ENCODE results near the gene TSHZ1. TPM values are rescaled to one million over a fixed set of nuclear protein-coding genes. Genes with fewer than 3 reads are reported as not detected.
A peak's percentile ranks its signal among the peaks of the same experiment; 100 is the strongest.

The TSHZ1 gene
- polyA plus RNA-seq, 1 donor, result 36.7 TPM

- peak; percentile 62 for DNase-seq
These were observed 37.2 kb downstream of the TSHZ1 start for GRCh38 chr18:75247611-75248421.

DNA sequence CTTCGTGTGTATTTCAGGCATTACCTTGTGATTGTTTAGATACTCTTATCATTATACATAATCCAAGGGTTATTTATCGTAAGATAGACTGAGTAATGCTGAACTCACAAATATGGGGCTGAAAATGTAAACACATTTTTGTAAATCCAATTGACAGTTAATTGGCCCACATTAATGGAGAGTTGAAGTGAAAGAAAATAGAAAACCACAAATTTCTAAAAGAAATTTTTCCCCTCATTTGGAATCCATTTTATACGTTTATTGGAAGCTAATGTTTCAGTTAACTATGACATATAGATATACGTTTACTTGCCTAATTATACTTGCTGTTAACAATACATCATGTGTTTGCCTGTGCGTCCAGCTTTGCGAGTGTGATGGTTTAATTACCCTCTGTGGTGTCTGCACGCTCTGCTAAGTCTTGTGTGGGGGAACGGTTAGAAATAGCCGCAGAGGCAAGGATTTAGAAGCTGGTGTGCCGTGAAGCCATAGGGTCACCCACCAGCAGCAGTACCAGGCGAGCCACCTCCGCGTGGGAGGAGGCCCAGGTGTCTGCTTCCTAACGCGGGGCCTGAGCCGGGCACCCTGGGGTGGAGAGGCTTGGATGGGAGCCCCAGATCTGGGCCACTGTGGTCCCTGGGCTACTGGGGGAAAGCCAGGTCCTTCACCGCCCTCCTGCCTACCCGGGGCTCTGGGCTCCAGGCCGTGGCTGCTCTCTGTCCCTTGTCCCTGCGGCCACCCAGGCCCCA lies 38.0 kb downstream of the TSHZ1 start:
- no peak for DNase-seq

GRCh38 chr18:75249175-75249518 lies 38.5 kb downstream of the TSHZ1 start:
- DNase-seq, result no peak

- no peak for DNase-seq
These were observed 39.3 kb downstream of the TSHZ1 start for GRCh38 chr18:75249672-75250470.

DNA sequence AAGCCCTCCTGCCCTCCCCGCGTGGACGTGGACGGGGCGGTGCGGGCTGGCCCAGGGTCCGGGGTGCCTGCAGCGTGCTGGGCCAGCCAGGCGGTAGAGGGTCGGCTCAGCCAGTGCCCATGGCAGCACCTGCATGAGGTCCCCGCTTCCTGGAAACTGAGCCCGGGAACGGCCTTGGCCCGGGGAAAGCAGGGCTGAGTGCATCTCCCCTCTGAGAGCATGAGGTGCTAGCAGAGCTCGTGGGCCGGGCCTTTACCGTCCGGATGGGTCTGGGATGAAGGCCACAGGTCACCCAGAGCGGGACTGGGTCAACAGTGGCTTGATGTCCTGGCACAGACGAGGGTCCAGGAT lies 39.8 kb downstream of the TSHZ1 start:
- DNase-seq, result no peak

- DNase-seq, result no peak
These were observed 40.9 kb downstream of the TSHZ1 start for GRCh38 chr18:75251466-75251865.

DNA sequence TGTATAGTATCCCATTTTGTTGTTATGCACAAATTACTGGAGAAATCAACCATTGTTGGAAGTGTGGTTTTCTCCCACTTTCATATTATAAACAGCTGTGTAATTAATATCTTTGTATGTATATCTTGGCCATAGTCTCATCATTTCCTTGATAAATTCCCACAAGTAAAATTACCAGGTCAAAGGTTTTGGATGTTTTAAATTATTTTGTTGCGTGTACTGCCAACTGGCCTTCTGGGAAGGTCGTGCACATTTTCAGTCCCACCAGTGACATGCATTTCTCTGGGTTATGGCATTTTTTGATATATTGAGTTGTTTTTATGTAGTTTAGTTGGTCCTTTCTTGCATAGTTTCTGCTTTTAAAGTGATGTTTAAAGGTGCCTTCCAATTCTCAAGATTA lies 41.5 kb downstream of the TSHZ1 start:
- no peak for DNase-seq

DNA sequence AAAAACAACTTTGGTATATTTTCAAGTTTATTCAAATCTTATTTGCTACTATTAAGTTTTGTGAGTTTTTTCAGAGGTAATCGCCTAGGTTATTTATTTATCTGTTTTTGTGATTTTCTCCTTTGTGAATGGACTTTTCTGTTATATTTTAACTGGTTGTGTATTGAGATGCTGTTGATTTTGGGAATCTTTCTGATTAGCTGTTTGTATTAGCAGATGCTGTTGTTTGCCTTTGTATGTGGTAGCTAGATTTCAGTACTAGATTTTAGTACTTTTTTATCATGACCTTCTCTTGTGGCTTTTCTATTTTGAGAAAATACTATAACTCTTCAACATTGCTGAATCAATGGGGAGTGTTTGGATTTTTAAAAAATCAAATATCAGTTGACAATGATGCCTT lies 42.4 kb downstream of the TSHZ1 start:
- DNase-seq, result no peak

- no peak for DNase-seq
These were observed 43.2 kb downstream of the TSHZ1 start for GRCh38 chr18:75253784-75254183.

DNA sequence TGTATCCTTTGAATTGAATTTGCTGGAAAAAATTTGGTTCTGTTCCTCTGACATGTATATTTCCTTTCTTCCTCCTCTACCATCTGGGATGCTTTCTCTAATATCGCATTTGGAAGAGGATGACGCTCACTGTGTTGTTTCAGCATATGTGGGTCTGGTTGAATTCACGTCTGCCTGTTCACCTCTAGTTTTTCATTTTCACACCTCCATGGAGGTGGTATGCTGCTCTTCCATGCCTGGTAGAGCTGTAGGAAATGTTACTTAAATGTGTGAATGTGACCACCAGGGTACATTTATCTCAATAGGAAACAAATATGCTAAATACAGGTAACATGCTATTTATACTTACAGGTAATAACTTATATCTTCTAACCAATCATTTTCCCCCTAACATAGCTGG lies 44.5 kb downstream of the TSHZ1 start:
- DNase-seq, result no peak

- DNase-seq, result no peak
These were observed 45.8 kb downstream of the TSHZ1 start for GRCh38 chr18:75256376-75256775.

- DNase-seq, result no peak
These were observed 47.0 kb downstream of the TSHZ1 start for GRCh38 chr18:75257605-75258004.

GRCh38 chr18:75261430-75262223 lies 51.0 kb downstream of the TSHZ1 start:
- DNase-seq, result no peak

DNA sequence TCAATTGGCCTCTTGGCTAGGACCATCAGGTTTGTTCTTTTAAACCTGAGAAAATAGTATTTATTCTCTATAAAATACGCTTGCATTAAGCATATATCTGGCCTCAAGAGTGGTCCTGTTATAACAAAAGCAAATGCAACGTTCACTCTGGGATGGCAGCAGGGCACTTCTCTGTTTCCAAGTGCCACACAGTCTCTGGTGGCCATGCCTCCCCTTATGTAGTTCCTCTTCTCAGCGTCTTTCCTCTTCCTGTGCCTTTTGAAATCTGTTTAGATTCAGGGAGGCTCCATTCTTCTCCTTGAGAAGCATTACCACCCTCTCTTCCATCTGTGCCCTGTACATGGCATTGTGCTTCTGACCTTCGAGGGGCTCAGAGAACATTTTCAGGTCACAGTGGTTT lies 51.9 kb downstream of the TSHZ1 start:
- no peak for DNase-seq

DNA sequence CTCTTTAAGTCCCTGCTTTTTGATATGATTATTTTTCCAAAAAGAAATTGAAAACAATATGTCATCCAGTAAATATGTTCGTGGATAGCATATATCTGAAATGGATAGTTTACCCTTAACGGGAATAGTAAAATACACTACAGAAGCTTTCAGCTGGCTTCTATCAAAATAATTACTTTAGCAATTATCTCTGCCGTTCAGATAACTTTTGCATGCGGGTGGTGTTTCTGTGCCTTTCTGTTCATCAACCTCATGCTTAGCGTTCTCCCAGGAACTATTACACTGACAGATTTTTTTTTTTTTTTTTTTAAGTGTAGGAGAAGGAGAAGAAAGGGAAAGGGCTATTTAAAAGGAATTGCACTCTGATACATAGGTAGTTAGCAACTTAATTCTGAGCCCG lies 53.6 kb downstream of the TSHZ1 start:
- DNase-seq, result no peak

- DNase-seq, result no peak
These were observed 54.5 kb downstream of the TSHZ1 start for GRCh38 chr18:75264926-75265597.

GRCh38 chr18:75265872-75266271 lies 55.3 kb downstream of the TSHZ1 start:
- DNase-seq, result no peak

DNA sequence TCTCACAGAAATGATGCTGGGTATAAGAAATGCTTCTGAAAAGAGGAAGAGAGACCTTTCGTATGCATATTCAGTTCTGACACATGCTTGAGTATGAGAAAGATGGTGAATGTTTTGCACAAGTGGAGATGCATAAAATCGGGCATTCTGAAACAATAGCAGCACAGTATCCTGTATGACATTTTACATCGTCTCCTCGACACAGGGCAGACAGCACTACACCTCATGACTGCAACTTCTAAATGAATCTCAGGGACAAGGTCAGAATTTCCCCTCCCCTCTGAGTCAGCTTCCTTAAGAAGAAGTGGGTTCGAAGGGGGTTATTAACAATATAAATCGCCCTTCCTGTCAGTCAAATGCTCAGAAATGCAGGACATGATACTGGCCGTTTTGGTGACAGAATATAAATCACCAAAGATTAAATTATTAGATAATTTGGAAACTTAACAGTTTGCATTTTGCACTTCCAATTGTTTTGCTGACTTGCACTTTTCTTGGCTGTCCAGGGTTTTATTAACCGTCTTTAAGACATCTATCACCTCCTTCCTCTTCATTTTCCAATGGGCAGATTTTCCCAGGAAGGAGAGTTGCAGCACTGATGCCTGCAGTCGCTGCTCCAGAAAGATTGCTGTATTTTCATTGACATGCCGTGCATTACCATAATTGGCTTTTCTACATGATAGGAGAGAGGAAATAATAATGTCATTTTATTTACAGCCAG lies 57.2 kb downstream of the TSHZ1 start:
- no peak for DNase-seq

GRCh38 chr18:75268364-75268646 lies 57.7 kb downstream of the TSHZ1 start:
- no peak for DNase-seq

DNA sequence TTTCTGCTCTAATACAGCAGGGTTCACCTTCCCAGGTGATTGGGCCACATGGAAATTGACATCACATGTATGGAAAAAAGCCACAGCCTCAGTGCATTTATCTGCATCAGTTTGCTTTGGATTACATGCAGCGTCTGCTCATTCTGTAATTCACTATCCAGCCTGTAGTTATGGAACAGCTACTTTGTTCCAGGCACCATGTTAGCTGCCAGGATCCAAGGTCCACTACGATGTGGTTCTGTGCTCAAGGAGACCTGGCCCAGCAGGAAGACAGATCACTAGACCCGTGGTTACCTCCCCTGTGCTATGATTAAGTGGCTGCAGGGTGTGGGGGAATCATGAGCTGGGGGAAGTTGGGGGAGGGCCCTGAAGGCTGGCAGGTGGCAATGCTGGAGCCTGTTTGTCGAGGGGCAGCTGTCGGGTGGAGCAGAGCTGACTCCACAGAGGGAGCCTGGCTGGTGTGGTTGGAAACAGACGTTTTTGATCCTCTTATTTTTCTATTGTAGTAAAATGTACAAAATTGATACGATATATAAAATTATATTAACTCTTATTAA lies 58.6 kb downstream of the TSHZ1 start:
- no peak for DNase-seq

- DNase-seq, result no peak
These were observed 59.1 kb downstream of the TSHZ1 start for GRCh38 chr18:75269696-75270095.
